ENCODE results near the gene ATP1A4.

DNA sequence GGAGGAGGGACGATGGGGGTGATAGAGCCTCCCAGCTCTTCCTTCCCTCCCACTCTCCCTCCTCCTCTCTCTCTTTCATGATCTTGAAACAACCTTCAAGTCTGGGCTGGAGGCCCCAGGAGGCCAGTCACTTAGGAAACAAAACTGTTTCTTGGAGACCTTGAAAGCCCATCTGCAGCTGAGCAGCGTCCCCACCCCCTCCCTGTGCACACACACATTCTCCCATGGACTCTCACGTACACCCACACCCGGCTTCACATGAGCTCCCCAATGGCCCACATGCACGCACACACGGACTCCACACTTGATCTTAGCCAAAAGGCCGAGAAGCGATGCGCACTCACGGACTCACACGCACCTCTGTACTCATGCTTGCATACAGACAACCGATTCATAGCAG lies 39.0 kb upstream of the ATP1A4 start:
- no peak for TF ChIP-seq CTCF (IDR thresholded peaks at IDR 0.05; ENCODE audit: insufficient read depth, low read depth, low read length)
- no peak for TF ChIP-seq EZH2 (IDR thresholded peaks at IDR 0.05; ENCODE audit: insufficient read depth, low read length)
